Esophagus squamous epithelium (tissue), 5 donors: Measurements from ENCODE around the gene CERS1. TPM values are rescaled to one million over a fixed set of nuclear protein-coding genes. Genes with fewer than 3 reads are reported as not detected.

Source experiments
- DNase-seq: peaks from one replicate; lab custom pipeline; 2025; lab: John Stamatoyannopoulos, UW
- H3K27ac ChIP-seq, 4 donors: fragments of 200-600 bp; sonication (generic); one replicate each; pipeline ENCODE4 v1.5.1; 2016 to 2019; ENCODE audit warnings: mild to moderate bottlenecking in 1 of 4
- H3K27me3 ChIP-seq, 4 donors: fragments of 200-600 bp; sonication (generic); 1 replicate in 3 of 4; 2 replicates in 1 of 4; pipeline versions ENCODE4 v1.5.1 to v1.6.0; 2017 to 2021; ENCODE audit warnings: antibody characterized with exemption in 1 of 4
- H3K36me3 ChIP-seq, 3 donors: fragments of 200-600 bp; sonication (generic); one replicate each; pipeline ENCODE4 v1.5.1; 2016 to 2019
- H3K4me1 ChIP-seq, 3 donors: fragments of 200-600 bp; sonication (generic); one replicate each; pipeline ENCODE4 v1.5.1; 2017 to 2019
- H3K4me3 ChIP-seq, 4 donors: fragments of 200-600 bp; sonication (generic); 1 replicate in 3 of 4; 2 replicates in 1 of 4; pipeline ENCODE4 v1.5.1; 2016 to 2019; ENCODE audit warnings: mild to moderate bottlenecking in 2 of 4, moderate library complexity in 1 of 4
- H3K9me3 ChIP-seq, 3 donors: fragments of 200-600 bp; sonication (generic); one replicate each; pipeline ENCODE4 v1.5.1; 2016 to 2019
- POLR2A ChIP-seq, 4 donors: fragments of 450-650 bp; IDR thresholded peaks; one replicate each; pipeline ENCODE4 v1.6.1; 2017; ENCODE audit warnings: antibody characterized with exemption in 4 of 4, mild to moderate bottlenecking in 4 of 4, moderate library complexity in 3 of 4
- WGBS, 2 donors: methylation state at CpG; one replicate each; pipeline ENCODE4 v1.1.5; 2018; 5-methylcytosine and 5-hydroxymethylcytosine counted together
- intact Hi-C: fragments of 100-400 bp; cut with DNase I; formaldehyde crosslinking; loops from one replicate; pipeline ENCODE4 v1.15.0; 2022
- total RNA-seq, 4 donors: library from RNA; depleted of rRNA; stranded (reverse); fragments of >200 nt; gene quantifications; one replicate each; pipeline ENCODE4 v1.1.0, GENCODE V29; 2016
- TF ChIP-seq, protein P1 (sequence below), 6 experiments: fragments of 450-650 bp in 4 of 6; fragments of 200-600 bp in 2 of 6; sonication (generic) in 2 of 6; IDR thresholded peaks; one replicate each; pipeline ENCODE4 v1.5.1; 2016 to 2019; ENCODE audit warnings: antibody characterized with exemption in 6 of 6, mild to moderate bottlenecking in 4 of 6, moderate library complexity in 4 of 6
- donor health status: DM: yes; HTN: yes; CAD: no.

Gene CERS1
- total RNA-seq, 4 donors from 2014 or later, result 0.76 TPM; not detected in 3

GRCh38 chr19:18901491-18901890, 5.5 kb upstream of the CERS1 start:
- TF ChIP-seq POLR2A (IDR thresholded peaks at IDR 0.05), result no peak
- TF ChIP-seq, protein P1, sequence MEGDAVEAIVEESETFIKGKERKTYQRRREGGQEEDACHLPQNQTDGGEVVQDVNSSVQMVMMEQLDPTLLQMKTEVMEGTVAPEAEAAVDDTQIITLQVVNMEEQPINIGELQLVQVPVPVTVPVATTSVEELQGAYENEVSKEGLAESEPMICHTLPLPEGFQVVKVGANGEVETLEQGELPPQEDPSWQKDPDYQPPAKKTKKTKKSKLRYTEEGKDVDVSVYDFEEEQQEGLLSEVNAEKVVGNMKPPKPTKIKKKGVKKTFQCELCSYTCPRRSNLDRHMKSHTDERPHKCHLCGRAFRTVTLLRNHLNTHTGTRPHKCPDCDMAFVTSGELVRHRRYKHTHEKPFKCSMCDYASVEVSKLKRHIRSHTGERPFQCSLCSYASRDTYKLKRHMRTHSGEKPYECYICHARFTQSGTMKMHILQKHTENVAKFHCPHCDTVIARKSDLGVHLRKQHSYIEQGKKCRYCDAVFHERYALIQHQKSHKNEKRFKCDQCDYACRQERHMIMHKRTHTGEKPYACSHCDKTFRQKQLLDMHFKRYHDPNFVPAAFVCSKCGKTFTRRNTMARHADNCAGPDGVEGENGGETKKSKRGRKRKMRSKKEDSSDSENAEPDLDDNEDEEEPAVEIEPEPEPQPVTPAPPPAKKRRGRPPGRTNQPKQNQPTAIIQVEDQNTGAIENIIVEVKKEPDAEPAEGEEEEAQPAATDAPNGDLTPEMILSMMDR (IDR thresholded peaks at IDR 0.05), result no peak
- peaks cover 0 to 12% (median 0%) of the 10 kb centered on the region in 4 donors for H3K27me3 ChIP-seq
- peaks cover 0 to 5% (median 4%) of the 10 kb centered on the region in 3 donors for H3K4me1 ChIP-seq
- intact Hi-C loops, result no loop called here
- DNase-seq, result no peak
- WGBS, 2 donors, result 93 to 97% methylated on average over 6 of the region's 7 CpGs
- no peaks in the 10 kb centered on the region for H3K9me3 ChIP-seq
- no peak overlapping the region for H3K27ac ChIP-seq
- no peak overlapping the region for H3K4me3 ChIP-seq
- H3K36me3 ChIP-seq, result peaks cover 12 to 81% (median 14%) of the 10 kb centered on the region in 3 donors

DNA sequence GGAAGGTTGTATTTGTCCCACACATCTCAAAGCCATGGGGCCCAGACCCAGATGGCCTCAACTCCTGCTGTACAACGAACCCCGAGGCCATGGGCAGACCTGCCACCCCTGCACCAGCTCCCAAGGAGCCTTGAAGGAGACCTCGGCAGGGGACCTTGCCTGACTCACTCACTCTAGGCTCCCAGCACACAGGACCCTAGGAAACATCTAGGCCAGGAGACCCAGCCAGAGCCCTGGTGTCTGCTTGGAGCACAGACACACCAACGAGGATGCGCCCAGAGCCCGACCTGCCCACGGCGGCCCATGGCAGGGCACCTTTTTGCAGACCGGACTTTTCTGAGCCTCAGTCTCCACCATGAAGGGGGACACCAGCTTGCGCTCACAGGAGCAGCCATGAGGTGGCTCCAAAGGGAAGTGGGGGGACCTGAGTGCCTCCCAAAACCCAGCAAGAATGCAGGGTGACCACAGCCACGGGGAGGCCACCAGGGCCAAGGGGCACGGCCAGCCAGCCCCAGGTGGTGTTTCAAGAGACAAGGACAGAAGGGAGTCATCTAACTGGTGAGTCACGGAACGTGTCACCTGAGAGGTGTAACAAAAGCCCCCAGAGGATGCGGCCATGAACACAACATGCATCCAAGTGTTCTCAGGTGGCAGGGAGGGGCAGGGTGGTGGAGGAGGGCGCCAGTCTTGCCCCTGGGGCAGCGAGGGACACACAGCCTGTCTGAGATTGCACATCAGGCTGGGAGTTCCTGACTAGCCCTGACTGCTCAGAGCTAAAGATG, 4.9 kb upstream of the CERS1 start:
- Histone ChIP-seq H3K27ac (no peak overlapping the region), H3K27me3 (peaks cover 0 to 17% (median 0%) of the 10 kb centered on the region in 4 donors), H3K36me3 (peaks cover 8 to 75% (median 14%) of the 10 kb centered on the region in 3 donors), H3K4me1 (peaks cover 0 to 10% (median 9%) of the 10 kb centered on the region in 3 donors), H3K4me3 (no peak overlapping the region), H3K9me3 (no peaks in the 10 kb centered on the region)
- intact Hi-C loops, result no loop called here
- no peak for DNase-seq
- TF ChIP-seq, protein P1 (IDR thresholded peaks at IDR 0.05), result no peak
- no peak for TF ChIP-seq POLR2A (IDR thresholded peaks at IDR 0.05)
- WGBS, 2 donors, result 60 to 91% methylated on average over 2 to 4 of the region's 17 CpGs

DNA sequence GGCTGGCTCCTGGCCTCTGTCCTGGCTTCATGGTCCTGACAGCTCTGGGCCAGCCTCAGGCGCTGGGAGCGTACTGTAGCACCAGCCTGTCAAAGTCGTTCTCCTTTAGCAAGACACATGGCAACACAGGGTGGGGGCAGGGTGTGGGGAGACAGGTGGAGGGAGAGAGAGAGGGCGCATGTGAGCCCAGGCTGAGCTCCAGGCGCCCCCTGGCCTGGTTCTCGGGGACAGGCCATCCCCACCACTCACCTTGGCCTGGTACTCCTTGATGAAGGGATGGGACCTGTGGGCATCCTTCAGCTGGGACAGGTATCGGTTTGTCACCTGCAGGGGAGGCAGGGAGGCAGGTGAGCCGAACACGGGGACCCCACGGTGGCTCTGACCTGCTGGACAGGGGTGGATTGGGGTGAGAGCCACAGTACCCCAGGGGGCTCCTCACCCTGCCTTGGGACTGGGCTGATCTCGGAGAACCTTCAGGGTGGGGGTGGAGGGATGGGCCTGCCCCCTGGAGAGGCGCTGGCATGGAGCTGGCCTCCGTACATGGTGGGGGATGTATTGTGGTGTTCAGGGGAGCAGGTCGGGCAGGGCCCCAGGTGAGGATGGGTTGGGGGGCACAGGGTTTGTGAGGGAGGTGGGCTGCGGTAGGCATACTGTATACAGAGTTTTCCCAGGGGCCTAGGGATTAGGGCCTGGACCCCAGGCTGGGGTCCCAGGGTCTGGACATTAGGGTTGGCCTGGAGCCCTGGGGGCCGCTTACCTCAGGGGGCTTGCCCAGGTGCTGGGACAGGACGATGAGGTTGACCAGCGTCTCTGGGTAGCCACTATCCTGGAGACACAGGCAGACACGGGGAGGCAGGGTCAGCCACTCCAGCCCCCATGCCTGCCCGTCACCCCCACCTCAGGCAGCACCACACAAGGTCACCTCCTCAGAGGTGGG, 3.9 kb upstream of the CERS1 start:
- H3K27ac ChIP-seq, result no peak overlapping the region
- peaks cover 8 to 65% (median 14%) of the 10 kb centered on the region in 3 donors for H3K36me3 ChIP-seq
- H3K4me1 ChIP-seq, result peaks cover 7 to 19% (median 18%) of the 10 kb centered on the region in 3 donors
- 86 to 96% methylated on average over 4 of the region's 20 CpGs for whole genome bisulfite sequencing, 2 donors
- H3K4me3 ChIP-seq, result no peak overlapping the region
- DNase-seq, result no peak
- intact Hi-C loops, result no loop called here
- H3K27me3 ChIP-seq, result peaks cover 3 to 26% (median 7%) of the 10 kb centered on the region in 4 donors
- no peak for TF ChIP-seq POLR2A (IDR thresholded peaks at IDR 0.05)
- TF ChIP-seq, protein P1 (IDR thresholded peaks at IDR 0.05), result no peak
- no peaks in the 10 kb centered on the region for H3K9me3 ChIP-seq

GRCh38 chr19:18898607-18899408, 2.9 kb upstream of the CERS1 start:
- intact Hi-C loops, result no loop called here
- H3K9me3 ChIP-seq, result no peaks in the 10 kb centered on the region
- H3K4me3 ChIP-seq, result no peak overlapping the region
- no peak for DNase-seq
- TF ChIP-seq, protein P1 (IDR thresholded peaks at IDR 0.05), result no peak
- TF ChIP-seq POLR2A (IDR thresholded peaks at IDR 0.05), result no peak
- H3K27me3 ChIP-seq, result peaks cover 7 to 37% (median 13%) of the 10 kb centered on the region in 4 donors
- 80 to 88% methylated on average over 3 to 4 of the region's 18 CpGs for WGBS, 2 donors
- H3K36me3 ChIP-seq, result peaks cover 8 to 54% (median 14%) of the 10 kb centered on the region in 3 donors
- no peak overlapping the region for H3K27ac ChIP-seq
- peaks cover 10 to 29% (median 21%) of the 10 kb centered on the region in 3 donors for H3K4me1 ChIP-seq
